ENCODE data around the gene RPN2.

The RPN2 gene

DNA sequence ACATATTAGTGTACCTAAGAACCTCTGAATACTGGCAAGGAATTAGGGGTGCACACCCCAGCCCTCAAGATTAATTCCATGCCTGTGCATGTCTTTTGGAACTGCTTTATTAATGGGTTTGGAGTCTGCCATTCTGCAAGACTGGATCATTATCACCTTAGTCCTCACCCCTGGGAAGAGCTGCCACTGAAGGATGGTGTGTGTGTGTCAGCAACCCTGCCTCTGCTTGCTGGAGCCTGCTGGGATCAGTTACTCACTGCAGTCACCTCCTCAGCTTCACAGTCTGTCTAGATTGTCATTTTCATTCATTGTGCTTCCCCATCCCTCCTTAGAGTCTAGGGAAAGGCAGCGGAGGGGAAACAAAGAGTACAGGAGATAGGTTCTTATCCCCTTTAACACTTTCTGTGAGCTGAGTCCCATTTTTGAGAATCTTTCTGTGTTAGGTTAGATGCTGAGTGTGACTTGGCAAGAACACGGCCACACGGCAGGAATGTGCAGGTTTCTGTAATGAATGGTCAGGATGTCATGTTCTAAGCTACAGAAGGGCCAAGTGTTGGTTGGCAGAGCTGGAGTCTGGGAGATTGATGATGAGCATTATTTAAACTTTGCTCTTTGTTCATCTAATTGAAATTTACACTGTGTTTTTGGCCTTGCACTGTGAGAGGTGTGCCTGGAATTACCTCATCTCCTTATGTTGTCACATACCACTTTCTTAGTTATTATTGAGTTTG lies 61.4 kb downstream of the RPN2 start:
- DNase-seq (ENCODE audit: low spot score) = no peak

- DNase-seq (ENCODE audit: low spot score) = no peak
Observed at GRCh38 chr20:37242503-37242902, 63.4 kb downstream of the RPN2 start.

- no peak for DNase-seq (ENCODE audit: low spot score)
Observed at GRCh38 chr20:37243076-37243936, 64.2 kb downstream of the RPN2 start.

GRCh38 chr20:37243937-37244571 lies 64.9 kb downstream of the RPN2 start:
- DNase-seq (ENCODE audit: low spot score) = no peak

GRCh38 chr20:37244572-37244957 lies 65.4 kb downstream of the RPN2 start:
- no peak for DNase-seq (ENCODE audit: low spot score)

- no peak for DNase-seq (ENCODE audit: low spot score)
Observed at GRCh38 chr20:37245216-37246150, 66.4 kb downstream of the RPN2 start.

GRCh38 chr20:37246736-37247135 lies 67.6 kb downstream of the RPN2 start:
- no peak for DNase-seq (ENCODE audit: low spot score)

- DNase-seq (ENCODE audit: low spot score) = no peak
Observed at GRCh38 chr20:37247547-37247946, 68.4 kb downstream of the RPN2 start.

DNA sequence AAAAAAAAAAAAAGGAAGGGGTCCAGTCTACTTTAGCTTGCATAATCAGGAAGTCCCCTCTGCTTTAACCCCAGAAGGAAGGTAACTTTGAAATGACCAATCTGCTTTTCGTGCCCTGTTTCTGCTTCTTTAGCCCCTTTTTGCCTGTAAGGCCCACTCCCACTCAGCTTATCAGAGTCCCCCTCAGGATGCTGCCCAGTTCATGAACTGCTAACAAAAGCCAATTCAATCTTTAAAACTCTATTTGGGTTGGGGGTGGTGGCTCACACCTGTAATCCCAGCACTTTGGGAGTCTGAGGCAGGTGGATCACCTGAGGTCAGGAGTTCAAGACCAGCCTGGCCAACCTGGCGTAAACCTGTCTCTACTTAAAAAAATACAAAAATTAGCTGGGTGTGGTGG lies 70.2 kb downstream of the RPN2 start:
- DNase-seq (ENCODE audit: low spot score) = no peak

GRCh38 chr20:37251825-37252477 lies 72.8 kb downstream of the RPN2 start:
- DNase-seq (ENCODE audit: low spot score) = peak; percentile 66

GRCh38 chr20:37253087-37253486 lies 74.0 kb downstream of the RPN2 start:
- DNase-seq (ENCODE audit: low spot score) = no peak

GRCh38 chr20:37254114-37254878 lies 75.2 kb downstream of the RPN2 start:
- no peak for DNase-seq (ENCODE audit: low spot score)

DNA sequence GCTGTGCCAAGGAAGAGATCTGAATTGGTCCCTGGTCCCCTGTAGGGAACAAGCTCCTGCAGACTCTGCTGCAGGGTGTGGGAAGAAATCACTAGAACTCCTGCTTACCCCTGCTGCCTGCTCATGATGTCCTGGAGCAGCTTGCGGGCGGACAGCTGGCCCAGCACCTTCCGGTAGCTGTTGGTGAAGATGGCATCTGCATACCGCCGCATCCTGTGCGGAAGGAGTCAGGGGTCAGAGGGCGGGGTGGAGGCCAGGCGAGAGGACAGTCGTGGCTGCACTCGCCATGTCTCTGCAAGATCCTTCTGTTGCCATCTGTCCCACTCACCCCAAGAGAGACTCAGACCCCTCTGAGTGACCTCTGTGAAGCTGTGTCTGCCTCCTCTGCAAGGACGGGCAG lies 77.2 kb downstream of the RPN2 start:
- no peak for DNase-seq (ENCODE audit: low spot score)

DNA sequence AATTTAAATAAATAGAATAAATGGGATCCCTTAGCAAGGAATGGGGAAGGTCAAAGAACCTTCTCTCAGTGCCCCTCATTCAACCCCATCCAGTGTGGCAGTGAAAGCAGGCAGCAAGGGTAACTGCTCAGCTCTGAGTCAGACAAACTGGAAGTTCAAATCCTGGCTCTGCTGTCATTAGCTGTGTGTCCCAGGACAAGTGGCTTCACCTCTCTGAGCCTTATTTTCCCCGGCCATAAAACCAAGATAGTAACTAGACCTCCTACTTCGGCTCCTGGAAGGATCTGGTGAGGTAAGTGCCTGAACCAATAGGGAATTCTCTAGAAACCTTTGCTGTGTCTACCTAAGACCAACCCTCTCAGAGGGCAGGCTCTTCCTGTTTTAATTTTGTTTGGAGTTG lies 78.4 kb downstream of the RPN2 start:
- DNase-seq (ENCODE audit: low spot score) = no peak

GRCh38 chr20:37257988-37258387 lies 78.9 kb downstream of the RPN2 start:
- peak; percentile 78 for DNase-seq (ENCODE audit: low spot score)

- no peak for DNase-seq (ENCODE audit: low spot score)
Observed at GRCh38 chr20:37259031-37259430, 79.9 kb downstream of the RPN2 start.

GRCh38 chr20:37259865-37260264 lies 80.7 kb downstream of the RPN2 start:
- DNase-seq (ENCODE audit: low spot score) = no peak

DNA sequence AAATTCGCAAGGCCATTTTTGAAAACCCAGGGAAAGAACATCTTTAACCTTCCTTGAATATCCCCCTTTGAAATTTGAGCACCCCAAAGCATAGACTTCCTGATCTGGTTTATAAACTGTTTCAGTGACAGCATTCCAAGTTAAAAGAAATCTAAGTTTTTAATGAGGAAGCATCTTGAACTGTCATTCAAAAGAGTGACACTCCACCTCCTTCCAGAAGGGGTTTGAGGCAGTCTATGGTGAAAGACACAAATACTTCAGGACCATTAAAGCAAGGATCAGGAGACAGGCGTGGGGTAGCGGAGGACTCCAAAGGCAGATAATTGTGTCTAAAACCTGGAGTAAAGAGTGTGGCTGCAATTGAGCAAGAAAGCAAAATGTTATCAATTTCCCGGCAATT lies 81.8 kb downstream of the RPN2 start:
- no peak for DNase-seq (ENCODE audit: low spot score)

DNA sequence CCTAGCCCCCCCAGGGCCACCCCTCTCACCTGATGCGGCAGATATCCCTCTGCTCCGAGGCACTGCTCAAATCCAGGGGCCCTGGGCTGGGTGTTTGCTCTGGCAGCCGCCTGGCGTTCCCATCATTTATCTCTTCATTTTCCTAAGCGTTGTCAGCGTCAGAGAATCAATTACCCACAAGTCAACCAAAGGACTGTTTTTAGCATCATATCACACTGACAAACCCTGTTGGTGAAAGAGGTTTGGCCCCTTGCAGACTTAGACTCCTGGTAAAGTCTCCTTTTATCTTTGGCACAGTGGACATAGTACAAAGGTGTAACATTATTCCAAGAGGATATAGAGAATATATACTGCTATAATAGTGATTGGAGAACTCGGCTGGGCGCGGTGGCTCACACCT lies 82.6 kb downstream of the RPN2 start, which contains the start of gene GHRH:
TSS of gene GHRH (minus strand) at position 101 of the 400 bp plus-strand sequence. CDS start 4,925 bp downstream, outside the sequence.
- DNase-seq (ENCODE audit: low spot score) = no peak

DNA sequence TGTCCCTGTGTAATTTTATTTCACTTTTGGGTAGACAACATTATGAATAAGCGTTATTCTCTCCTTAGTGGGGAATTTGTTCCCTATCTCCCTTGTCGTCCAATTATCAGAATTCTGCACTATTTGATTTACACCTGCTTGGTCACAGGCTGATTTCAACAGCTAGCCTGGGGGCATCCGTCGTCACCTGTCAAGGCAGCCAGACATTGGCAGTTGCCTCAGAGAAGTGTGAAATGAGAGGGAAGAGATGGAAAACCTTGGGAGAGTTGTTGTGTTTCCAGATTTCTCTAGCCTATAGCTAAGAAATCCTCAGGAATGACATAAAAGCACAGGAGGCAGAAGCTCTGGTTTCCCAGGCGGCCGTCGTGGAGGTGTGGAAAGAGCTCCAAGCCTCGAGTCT lies 83.4 kb downstream of the RPN2 start:
- no peak for DNase-seq (ENCODE audit: low spot score)
